ENCODE measurements around the gene UGT1A9. TPM values are rescaled to one million over a fixed set of nuclear protein-coding genes. Genes with fewer than 3 reads are reported as not detected.

UGT1A9 gene
- total RNA-seq, 6 experiments from 2014 or later: not detected

- peaks cover 5% of the 10 kb centered on the region for H3K27me3 Mint-ChIP-seq (ENCODE audit: insufficient read depth)
- no peak for DNase-seq
- TF ChIP-seq CTCF (IDR thresholded peaks at IDR 0.05): no peak
- H3K27ac Mint-ChIP-seq: no peak overlapping the region
- H3K9me3 Mint-ChIP-seq: peaks cover 19% of the 10 kb centered on the region
- H3K4me3 Mint-ChIP-seq: no peak overlapping the region
- no peaks in the 10 kb centered on the region for H3K4me1 Mint-ChIP-seq (ENCODE audit: low read depth)
- no peaks in the 10 kb centered on the region; the same call in 1 of the 2 replicates for H3K36me3 Mint-ChIP-seq (ENCODE audit: low read depth)
These were observed 124.1 kb downstream of the UGT1A9 start for GRCh38 chr2:233795735-233796171.

- Mint-ChIP-seq H3K36me3 (ENCODE audit: low read depth) (no peaks in the 10 kb centered on the region; the same call in 1 of the 2 replicates), H3K4me1 (ENCODE audit: low read depth) (no peaks in the 10 kb centered on the region), H3K9me3 (peaks cover 14% of the 10 kb centered on the region), H3K27me3 (ENCODE audit: insufficient read depth) (peaks cover 5% of the 10 kb centered on the region), H3K4me3 (no peak overlapping the region), H3K27ac (no peak overlapping the region)
- DNase-seq: no peak
- no peak for TF ChIP-seq CTCF (IDR thresholded peaks at IDR 0.05)
These were observed 124.6 kb downstream of the UGT1A9 start for GRCh38 chr2:233796254-233796653.

GRCh38 chr2:233798335-233799086 is 126.8 kb downstream of the UGT1A9 start:
- no peak for TF ChIP-seq CTCF (IDR thresholded peaks at IDR 0.05)
- Mint-ChIP-seq H3K27me3 (ENCODE audit: insufficient read depth) (peaks cover 4% of the 10 kb centered on the region), H3K4me1 (ENCODE audit: low read depth) (no peaks in the 10 kb centered on the region), H3K4me3 (no peak overlapping the region), H3K9me3 (peaks cover 4% of the 10 kb centered on the region), H3K36me3 (ENCODE audit: low read depth) (no peaks in the 10 kb centered on the region; the same call in 1 of the 2 replicates), H3K27ac (no peak overlapping the region)
- DNase-seq: no peak

- no peak for DNase-seq
- Mint-ChIP-seq H3K9me3 (peaks cover 4% of the 10 kb centered on the region), H3K27ac (no peak overlapping the region), H3K4me3 (no peak overlapping the region), H3K27me3 (ENCODE audit: insufficient read depth) (peaks cover 4% of the 10 kb centered on the region), H3K4me1 (ENCODE audit: low read depth) (no peaks in the 10 kb centered on the region), H3K36me3 (ENCODE audit: low read depth) (no peaks in the 10 kb centered on the region; the same call in 1 of the 2 replicates)
- no peak for TF ChIP-seq CTCF (IDR thresholded peaks at IDR 0.05)
These were observed 127.5 kb downstream of the UGT1A9 start for GRCh38 chr2:233799087-233799665.

GRCh38 chr2:233799716-233800115 is 128.0 kb downstream of the UGT1A9 start:
- Mint-ChIP-seq H3K36me3 (ENCODE audit: low read depth) (no peaks in the 10 kb centered on the region; the same call in 1 of the 2 replicates), H3K27me3 (ENCODE audit: insufficient read depth) (peaks cover 9% of the 10 kb centered on the region), H3K9me3 (peaks cover 3% of the 10 kb centered on the region; the same call in 1 of the 2 replicates), H3K4me1 (ENCODE audit: low read depth) (no peaks in the 10 kb centered on the region), H3K4me3 (no peak overlapping the region), H3K27ac (no peak overlapping the region)
- DNase-seq: no peak
- no peak for TF ChIP-seq CTCF (IDR thresholded peaks at IDR 0.05)
